GM13977 (cell line): ENCODE results near the gene CCDC91.

Source experiments
- DNase-seq: peaks from one replicate; pipeline ENCODE4 v3.0.0; 2012; ENCODE audit warnings: low spot score
- in situ Hi-C: fragments of 300-500 bp; cut with MboI; formaldehyde crosslinking; loops from one replicate; pipeline ENCODE4 v1.12.0; 2022; ENCODE audit warnings: low sequenced_read_pairs, low pct_unique_long_range_greater_than_20kb, mixed read lengths, inconsistent platforms; ENCODE audit not compliant: unreplicated experiment
- TF ChIP-seq, protein P1 (sequence below): IDR thresholded peaks from 2 replicates; pipeline ENCODE4 v1.5.1; 2012; ENCODE audit warnings: mild to moderate bottlenecking, control low read depth; ENCODE audit not compliant: insufficient read depth; ENCODE audit errors: extremely low read depth, missing control alignments

The CCDC91 gene

GRCh38 chr12:28586481-28586880, 396.2 kb downstream of the CCDC91 start:
- DNase-seq = no peak
- TF ChIP-seq, protein P1, sequence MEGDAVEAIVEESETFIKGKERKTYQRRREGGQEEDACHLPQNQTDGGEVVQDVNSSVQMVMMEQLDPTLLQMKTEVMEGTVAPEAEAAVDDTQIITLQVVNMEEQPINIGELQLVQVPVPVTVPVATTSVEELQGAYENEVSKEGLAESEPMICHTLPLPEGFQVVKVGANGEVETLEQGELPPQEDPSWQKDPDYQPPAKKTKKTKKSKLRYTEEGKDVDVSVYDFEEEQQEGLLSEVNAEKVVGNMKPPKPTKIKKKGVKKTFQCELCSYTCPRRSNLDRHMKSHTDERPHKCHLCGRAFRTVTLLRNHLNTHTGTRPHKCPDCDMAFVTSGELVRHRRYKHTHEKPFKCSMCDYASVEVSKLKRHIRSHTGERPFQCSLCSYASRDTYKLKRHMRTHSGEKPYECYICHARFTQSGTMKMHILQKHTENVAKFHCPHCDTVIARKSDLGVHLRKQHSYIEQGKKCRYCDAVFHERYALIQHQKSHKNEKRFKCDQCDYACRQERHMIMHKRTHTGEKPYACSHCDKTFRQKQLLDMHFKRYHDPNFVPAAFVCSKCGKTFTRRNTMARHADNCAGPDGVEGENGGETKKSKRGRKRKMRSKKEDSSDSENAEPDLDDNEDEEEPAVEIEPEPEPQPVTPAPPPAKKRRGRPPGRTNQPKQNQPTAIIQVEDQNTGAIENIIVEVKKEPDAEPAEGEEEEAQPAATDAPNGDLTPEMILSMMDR = no peak
- in situ Hi-C loops = no loop called here

DNA sequence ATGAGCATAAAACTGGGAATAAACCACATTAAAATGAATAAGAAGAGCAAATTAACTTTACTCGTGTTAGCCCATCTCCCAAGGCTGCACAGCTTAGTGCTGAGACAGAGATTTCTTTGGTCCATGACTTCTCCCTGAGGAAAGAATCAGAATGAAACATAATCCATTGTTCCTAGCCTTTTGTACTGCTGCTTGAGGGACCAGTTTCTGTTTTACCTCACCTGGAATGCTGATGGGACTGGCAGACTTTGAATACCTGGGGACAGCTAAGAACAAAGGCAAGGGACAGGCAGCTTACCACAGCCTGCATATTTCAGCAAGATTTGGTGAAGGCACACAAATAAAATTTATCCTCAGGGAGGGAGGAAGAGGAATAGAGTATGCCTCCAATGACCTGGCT, 401.6 kb downstream of the CCDC91 start:
- TF ChIP-seq, protein P1 = no peak
- in situ Hi-C loops = no loop called here
- no peak for DNase-seq
